SIG-M5 treated with dmso at 0.1 percent for 504 hours (cell line): Measurements from ENCODE around the gene P2RY1.

Experiments
- DNase-seq: peaks from one replicate; lab custom pipeline; 2025; ENCODE audit not compliant: unreplicated experiment; lab: John Stamatoyannopoulos, UW

P2RY1 gene, protein sequence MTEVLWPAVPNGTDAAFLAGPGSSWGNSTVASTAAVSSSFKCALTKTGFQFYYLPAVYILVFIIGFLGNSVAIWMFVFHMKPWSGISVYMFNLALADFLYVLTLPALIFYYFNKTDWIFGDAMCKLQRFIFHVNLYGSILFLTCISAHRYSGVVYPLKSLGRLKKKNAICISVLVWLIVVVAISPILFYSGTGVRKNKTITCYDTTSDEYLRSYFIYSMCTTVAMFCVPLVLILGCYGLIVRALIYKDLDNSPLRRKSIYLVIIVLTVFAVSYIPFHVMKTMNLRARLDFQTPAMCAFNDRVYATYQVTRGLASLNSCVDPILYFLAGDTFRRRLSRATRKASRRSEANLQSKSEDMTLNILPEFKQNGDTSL

GRCh38 chr3:152834776-152835600 is at the start of gene P2RY1:
P2RY1 (plus strand) TSS chr3:152835131; CDS start chr3:152835783, 652 bp downstream.
- DNase-seq: peak; percentile 82

- DNase-seq: no peak
These were observed 47.8 kb upstream of the P2RY1 start for GRCh38 chr3:152786977-152787681.

DNA sequence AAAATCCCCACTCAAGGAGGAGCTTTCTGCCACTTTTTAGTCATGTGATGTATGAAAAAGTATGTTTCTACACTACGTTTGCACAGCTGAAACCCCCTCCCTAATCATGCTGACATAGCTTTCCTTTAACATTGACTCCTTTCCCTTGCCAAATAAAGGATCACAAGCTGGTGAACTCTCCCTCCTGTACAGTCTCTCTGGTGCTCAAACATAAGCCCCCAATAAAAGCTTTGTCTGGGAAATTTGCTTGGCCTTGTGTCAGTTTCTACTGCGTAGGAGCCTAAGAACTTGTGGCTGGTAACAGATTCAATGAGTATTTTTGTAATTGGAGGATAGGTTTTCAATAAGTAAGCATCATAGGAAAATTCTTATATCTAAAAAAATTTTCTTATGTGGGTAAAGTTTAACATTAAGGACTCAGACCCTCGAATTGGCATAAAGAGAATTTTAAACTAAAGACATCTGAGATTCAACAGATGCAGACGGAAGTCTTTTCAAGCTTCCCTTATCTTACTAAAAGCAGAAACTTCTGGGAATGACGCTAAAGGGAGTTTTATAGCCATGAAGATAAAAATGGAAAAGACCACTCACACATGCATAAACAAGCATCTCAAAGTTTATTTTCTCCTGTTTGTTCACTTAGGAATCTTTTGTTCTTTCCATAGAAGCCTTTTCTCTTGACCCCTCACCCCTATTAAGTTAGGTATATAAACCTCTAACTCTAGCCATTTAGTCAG is 44.1 kb upstream of the P2RY1 start:
- DNase-seq: no peak

DNA sequence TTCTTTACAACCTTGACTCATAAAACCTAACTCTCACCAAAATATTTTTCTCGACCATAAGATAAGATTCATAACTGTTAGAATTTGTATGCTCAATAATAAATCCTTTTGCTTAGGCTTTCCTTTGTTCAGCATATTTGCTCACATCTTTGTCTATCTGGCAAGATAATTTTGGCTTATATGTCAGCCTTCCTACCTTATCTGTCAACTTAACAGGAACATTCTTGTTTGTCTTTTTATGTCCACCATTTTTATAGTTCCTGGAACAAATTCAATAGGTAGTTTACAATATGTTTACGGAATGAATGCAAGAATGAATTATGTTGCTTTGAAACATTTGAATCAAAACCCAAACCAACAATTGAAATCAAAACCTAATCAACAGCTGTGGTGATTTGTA is 41.0 kb upstream of the P2RY1 start:
- no peak for DNase-seq

DNA sequence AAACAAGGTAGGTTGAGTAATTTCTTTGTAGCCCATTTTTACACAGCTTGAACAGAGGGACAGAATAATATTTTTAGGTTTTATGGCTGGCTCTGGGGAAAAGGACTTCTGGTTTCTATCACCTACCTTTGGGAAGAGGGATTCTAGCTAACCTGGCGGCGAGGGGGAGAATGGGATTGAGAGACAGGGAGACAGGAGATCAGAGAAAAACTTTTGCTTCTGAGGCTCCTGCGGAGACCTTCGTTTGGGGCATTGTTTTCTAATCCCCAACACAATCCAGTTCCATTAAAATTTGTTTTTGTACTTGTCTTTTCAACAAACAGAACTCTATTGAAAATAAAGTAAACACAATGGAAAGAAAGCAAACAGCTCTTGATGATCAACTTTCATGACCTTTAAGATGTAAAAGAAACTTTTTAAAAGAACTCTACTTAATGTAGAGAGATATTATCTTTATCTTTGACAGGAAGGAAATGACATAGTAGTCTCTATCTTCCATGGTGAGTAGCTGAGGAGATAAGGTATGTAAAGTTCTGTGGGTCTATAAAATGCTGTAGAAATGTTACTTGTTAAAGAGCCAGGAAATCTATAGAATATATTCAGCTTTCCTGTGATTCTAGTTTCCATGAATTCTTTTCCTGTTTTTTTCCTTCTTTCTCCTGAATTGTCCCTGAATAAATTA is 37.0 kb upstream of the P2RY1 start:
- no peak for DNase-seq

GRCh38 chr3:152811974-152812760 is 22.8 kb upstream of the P2RY1 start:
- no peak for DNase-seq

DNA sequence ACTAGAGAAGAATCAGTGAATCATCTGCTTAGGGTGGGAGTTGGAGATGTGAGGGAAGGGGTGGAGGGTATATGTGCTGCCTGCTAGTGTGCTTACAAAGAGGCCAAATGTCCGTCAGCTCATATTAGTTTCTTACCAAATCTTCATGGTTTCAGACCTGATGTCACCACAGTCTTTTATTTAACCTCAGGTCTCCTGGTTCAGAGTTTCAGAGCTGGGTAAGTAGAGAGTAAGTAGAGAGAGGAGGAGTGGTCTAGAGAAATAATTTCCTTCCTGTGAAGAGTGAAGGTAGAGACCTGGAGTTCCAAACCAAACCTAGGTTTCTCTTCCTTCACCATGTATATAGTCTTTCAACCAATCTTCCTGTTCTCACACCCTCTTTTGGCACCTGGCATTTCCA is 17.5 kb upstream of the P2RY1 start:
- DNase-seq: no peak

GRCh38 chr3:152818027-152818426 is 16.9 kb upstream of the P2RY1 start:
- no peak for DNase-seq

GRCh38 chr3:152823173-152823572 is 11.8 kb upstream of the P2RY1 start:
- DNase-seq: no peak

- no peak for DNase-seq
These were observed 11.2 kb upstream of the P2RY1 start for GRCh38 chr3:152823781-152824180.

GRCh38 chr3:152825566-152825965 is 9.4 kb upstream of the P2RY1 start:
- DNase-seq: no peak

GRCh38 chr3:152826476-152826875 is 8.5 kb upstream of the P2RY1 start:
- no peak for DNase-seq

DNA sequence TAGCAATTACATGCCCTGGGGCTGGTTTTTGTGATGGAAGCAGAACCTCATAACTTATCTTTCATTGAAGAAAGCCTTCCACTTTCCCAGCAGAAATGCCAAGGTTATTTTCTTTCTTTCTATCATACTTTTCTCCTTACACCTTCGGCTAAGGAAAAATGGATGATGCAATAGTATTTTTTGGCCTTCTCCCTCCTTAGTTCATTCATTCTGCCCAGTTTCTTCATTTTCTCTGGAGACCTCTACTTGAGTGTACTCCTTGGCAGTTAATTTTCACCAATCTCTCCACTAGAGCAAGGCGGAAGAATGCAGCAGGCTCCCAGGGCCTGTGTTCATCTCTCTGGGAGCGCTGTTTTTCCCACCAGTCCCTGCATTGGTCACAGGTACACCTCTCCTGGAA is 7.6 kb upstream of the P2RY1 start:
- DNase-seq: no peak

GRCh38 chr3:152828075-152828840 is 6.7 kb upstream of the P2RY1 start:
- DNase-seq: no peak

DNA sequence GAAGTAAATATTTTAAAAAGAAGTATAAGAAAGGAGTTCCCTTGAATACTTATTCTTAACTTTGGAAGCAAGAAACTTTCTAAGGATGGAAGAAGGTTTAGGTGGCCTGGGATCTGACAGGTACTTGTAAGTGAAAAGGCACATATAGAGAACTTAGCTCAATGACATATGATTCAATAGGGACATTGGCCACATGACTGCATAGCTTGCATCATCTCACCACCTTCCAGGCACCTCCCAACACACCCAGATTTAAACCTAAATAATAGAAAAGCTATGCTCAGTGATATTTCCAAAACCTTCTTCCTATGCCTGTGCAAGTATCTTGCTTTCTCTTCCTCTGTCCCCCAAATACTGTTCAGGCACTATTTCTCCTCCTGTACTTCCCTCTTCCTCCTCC is 4.7 kb upstream of the P2RY1 start:
- DNase-seq: no peak

DNA sequence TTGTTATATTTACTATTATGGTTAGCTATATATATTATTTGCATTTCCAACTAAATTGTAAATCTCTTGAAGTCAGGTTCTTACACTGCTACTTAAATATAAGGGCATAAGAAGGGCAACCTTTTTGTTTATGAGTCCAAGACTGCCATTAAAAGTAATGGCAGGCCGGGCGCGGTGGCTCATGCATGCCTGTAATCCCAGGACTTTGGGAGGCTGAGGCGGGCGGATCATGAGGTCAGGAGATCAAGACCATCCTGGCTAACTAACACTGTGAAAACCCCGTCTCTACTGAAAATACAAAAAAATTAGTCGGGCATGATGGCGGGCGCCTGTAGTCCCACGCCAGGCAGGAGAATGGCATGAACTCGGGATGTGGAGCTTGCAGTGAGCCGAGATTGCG is 2.9 kb upstream of the P2RY1 start:
- no peak for DNase-seq

DNA sequence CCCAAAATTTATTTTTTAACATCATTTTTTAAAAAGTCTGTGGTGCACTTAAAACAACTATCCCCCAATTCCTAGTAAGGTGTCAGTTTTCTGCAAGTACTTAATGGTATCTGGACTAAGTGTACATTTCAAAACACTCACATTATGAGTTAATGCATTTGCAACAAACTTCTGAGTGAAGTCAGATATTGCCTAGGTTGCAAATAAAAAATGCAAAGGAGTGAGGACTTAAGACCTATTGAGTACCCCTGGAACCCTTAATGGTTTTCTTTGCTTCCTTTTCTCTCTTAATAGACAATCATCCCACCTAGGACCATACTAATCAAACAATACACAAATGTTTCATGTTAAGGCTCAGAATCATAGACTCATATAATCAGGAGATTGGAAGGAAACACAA is 1.8 kb upstream of the P2RY1 start:
- DNase-seq: no peak

- no peak for DNase-seq
These were observed 648 bp upstream of the P2RY1 start for GRCh38 chr3:152834191-152834775.
